ENCODE measurements around the gene FADS1. TPM values are rescaled to one million over a fixed set of nuclear protein-coding genes. Genes with fewer than 3 reads are reported as not detected.

Gene FADS1
- total RNA-seq, 4 donors from 2014 or later = 25.4 to 209 (median 62.5) TPM

GRCh38 chr11:61817471-61818202, 834 bp upstream of the FADS1 start:
- intact Hi-C loops (cut with DNase I; ENCODE audit: low total_unique reads) (loop anchor here (5.0 kb wide), 1 partner anchor 155 kb away; no protein-coding TSS in a partner anchor), in situ Hi-C loops (cut with MboI; ENCODE audit: low sequenced_read_pairs in 4 of 4) (no loop called here)
- ATAC-seq (no peak), DNase-seq (no peak)
- Histone ChIP-seq H3K27ac (peak overlapping the region; percentile 87 to 92 (median 90)), H3K27me3 (no peaks in the 10 kb centered on the region), H3K4me1 (peaks cover 11 to 17% of the 10 kb centered on the region in 2 donors), H3K9me3 (no peaks in the 10 kb centered on the region), H3K36me3 (no peaks in the 10 kb centered on the region), H3K4me3 (peak overlapping the region in 3 of 4 donors; percentile 64 to 88 (median 75))
- TF ChIP-seq POLR2A (IDR thresholded peaks at IDR 0.05) (no peak), CTCF (IDR thresholded peaks at IDR 0.05 in 4 of 5, conservative IDR thresholded peaks at IDR 0.05 in 1 of 5) (no peak)

- no peaks in the 10 kb centered on the region for H3K36me3 ChIP-seq
- TF ChIP-seq CTCF (IDR thresholded peaks at IDR 0.05 in 4 of 5, conservative IDR thresholded peaks at IDR 0.05 in 1 of 5) = no peak
- no peak for TF ChIP-seq POLR2A (IDR thresholded peaks at IDR 0.05)
- H3K4me3 ChIP-seq = peak overlapping the region; percentile 64 to 88 (median 80)
- intact Hi-C loops (cut with DNase I; ENCODE audit: low total_unique reads) = loop anchor here (1.0 to 5.0 kb wide), 3 partner anchors 24 to 156 kb away; partner anchors contain the start of genes FADS3, FEN1 and TMEM258
- no peaks in the 10 kb centered on the region for H3K27me3 ChIP-seq
- ATAC-seq (peak; percentile 10 to 23), DNase-seq (peak in 1 of 2 donors; percentile 49)
- H3K9me3 ChIP-seq = no peaks in the 10 kb centered on the region
- H3K27ac ChIP-seq = peak overlapping the region; percentile 87 to 92 (median 90)
- in situ Hi-C loops (cut with MboI; ENCODE audit: low sequenced_read_pairs in 4 of 4) = no loop called here
- peaks cover 11 to 13% of the 10 kb centered on the region in 2 donors for H3K4me1 ChIP-seq
Observed at GRCh38 chr11:61815790-61816735, 740 bp downstream of the FADS1 start.

DNA sequence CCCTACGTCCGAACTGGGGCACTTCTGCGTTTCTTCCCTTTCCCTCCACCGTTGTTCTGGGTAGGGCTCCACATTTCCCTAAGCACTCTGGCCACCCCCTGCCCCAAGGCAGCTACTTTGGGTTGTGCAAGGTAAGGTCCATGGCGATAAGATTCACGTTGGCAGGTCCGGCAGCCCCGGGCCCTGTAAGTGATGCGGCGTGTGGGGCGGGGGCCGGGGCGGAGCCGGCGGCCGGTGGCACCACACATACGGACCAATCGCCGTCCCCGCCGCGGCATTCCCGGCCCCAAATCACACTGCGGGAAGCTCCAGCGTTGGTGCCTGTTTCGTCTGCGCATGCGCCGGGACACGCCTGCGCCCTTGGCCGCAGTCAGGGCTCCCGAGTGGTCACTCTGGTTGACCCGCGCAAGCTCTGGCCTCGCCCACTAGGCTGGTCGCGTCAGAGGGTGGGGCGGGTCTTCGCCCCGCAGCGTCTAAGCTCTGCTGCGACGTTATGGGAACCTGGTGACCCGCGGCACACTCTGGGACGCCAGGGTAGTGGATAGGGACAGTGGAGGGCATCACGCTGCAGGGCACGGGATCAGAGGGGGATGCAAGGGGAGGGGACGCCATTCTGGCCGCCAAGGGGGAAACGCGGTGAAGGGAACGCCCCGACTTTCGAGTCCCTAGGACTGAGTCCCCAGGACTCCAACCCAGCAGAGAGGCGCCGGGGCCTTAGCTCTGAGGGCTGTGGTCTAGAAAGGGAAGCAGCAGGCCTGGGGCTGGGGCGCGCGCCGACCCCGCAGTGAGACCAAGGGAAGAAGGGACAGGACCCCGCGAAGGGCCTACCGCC, 1.6 kb downstream of the FADS1 start:
- Histone ChIP-seq H3K4me1 (peaks cover 5 to 11% of the 10 kb centered on the region in 2 donors), H3K36me3 (no peaks in the 10 kb centered on the region), H3K27ac (peak overlapping the region; percentile 87 to 92 (median 90)), H3K9me3 (no peaks in the 10 kb centered on the region), H3K27me3 (no peaks in the 10 kb centered on the region), H3K4me3 (peak overlapping the region; percentile 64 to 88 (median 80))
- TF ChIP-seq POLR2A (IDR thresholded peaks at IDR 0.05) (peak; percentile 89 to 92), CTCF (IDR thresholded peaks at IDR 0.05 in 4 of 5, conservative IDR thresholded peaks at IDR 0.05 in 1 of 5) (no peak)
- intact Hi-C loops (cut with DNase I; ENCODE audit: low total_unique reads) = loop anchor here (1.0 to 5.0 kb wide), 2 partner anchors 76 to 157 kb away; partner anchors contain the start of gene FADS3
- in situ Hi-C loops (cut with MboI; ENCODE audit: low sequenced_read_pairs in 4 of 4) = no loop called here
- ATAC-seq = peak; percentile 74 to 79
- peak; percentile 86 to 95 for DNase-seq

All from gastrocnemius medialis (tissue), 4 donors.